Activated CD4-positive, alpha-beta T cell treated with anti-CD3 and anti-CD28 coated beads, Interleukin-2, amount 50 U/mL, for 1 hour (primary cell): ENCODE measurements around the gene PLEKHG1.

Experiments used
- DNase-seq: peaks from one replicate; pipeline ENCODE4 v3.0.0-alpha.2; 2020

The PLEKHG1 gene

DNA sequence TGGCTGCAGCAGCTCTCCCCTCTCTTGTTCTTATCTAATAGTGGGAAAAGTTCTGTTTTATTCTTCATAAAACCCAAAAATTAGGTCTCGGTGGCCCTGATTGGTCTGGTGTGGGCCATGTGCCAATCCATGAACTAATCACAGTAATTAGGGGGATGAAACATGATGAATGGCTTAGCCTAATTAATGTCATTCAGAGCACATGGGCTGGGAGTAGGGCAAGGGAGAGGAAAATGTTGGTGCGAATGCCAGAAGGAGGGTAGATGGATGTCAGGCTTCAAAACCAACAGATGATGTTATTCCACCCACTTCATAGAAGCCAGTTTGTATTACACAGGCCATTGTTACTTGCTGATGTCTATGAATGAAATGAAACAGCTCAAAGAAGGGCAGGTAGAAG, 46.5 kb downstream of the PLEKHG1 start:
- DNase-seq, result no peak

DNA sequence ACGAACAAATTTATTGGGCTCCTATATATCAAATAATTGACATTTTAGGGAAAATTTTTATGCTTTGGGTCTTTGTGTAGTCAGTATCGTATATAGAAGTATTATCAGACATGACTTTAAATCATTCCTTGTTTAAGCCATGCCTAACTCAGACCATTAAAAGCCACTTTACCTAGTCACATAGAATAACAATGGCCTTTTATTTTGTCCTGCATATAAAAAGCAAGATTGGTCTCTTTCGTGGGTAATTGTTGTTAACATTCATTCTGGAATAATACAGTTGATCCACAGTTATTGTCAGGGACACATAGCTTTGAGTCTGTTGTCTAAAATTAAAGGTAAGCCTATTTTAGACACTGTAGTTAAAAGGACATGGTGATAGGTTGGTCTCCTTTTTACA, 47.4 kb downstream of the PLEKHG1 start:
- no peak for DNase-seq
